ENCODE measurements around the gene COG5.

COG5 gene

DNA sequence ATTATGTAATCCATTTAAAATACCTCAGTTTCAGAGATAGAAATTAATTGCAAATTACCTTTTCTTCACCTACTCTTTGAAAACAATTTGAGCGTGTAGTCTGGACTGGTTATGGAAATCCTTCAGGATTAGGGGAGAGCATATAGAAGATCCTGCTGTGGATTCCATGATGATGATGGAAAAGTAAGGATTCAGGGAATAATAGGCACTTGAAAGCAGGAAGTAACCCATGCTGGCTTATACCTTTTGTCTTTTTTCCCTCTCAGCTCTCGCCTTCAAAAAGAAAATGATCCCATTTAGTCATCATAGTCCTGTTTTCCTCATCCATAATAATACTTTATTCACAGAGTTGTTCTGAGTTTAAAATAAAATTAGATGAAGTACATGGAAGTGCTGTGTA lies 390.5 kb downstream of the COG5 start:
- no peaks in the 10 kb centered on the region for H3K27me3 Mint-ChIP-seq
- no peak overlapping the region for H3K4me3 Mint-ChIP-seq
- H3K27ac Mint-ChIP-seq = no peak overlapping the region
- no peaks in the 10 kb centered on the region for H3K9me3 Mint-ChIP-seq
- H3K36me3 Mint-ChIP-seq (ENCODE audit: low read depth) = peaks cover 46% of the 10 kb centered on the region
- intact Hi-C loops (cut with micrococcal nuclease) = loop anchor here (10.0 kb wide), 2 partner anchors 572 to 732 kb away; partner anchors contain the start of gene CBLL1
- H3K4me1 Mint-ChIP-seq (ENCODE audit: low read depth) = peaks cover 32% of the 10 kb centered on the region

- Mint-ChIP-seq H3K4me3 (no peak overlapping the region), H3K27me3 (no peaks in the 10 kb centered on the region), H3K27ac (no peak overlapping the region), H3K9me3 (no peaks in the 10 kb centered on the region), H3K36me3 (ENCODE audit: low read depth) (peaks cover 48% of the 10 kb centered on the region), H3K4me1 (ENCODE audit: low read depth) (peaks cover 34% of the 10 kb centered on the region)
- intact Hi-C loops (cut with micrococcal nuclease) = loop anchor here (10.0 kb wide), 2 partner anchors 572 to 732 kb away; partner anchors contain the start of gene CBLL1
Measured at GRCh38 chr7:107172276-107173032, 391.3 kb downstream of the COG5 start.

DNA sequence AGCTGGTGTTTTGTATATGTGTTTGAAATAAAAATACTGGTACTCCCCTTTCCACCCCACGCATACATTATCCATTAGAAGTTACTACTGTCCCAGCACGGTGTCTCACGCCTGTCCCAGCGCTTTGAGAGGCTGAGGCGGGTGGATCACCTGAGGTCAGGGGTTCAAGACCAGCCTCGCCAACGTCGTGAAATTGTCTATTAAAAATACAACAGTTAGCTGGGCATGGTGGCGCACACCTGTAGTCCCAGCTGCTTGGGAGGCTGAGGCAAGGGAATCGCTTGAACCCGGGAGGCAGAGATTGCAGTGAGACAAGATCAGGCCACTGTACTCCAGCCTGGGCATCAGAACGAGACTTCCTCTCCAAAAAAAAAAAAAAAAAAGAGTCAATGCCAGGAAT lies 392.2 kb downstream of the COG5 start:
- H3K36me3 Mint-ChIP-seq (ENCODE audit: low read depth) = peaks cover 48% of the 10 kb centered on the region
- H3K9me3 Mint-ChIP-seq = no peaks in the 10 kb centered on the region
- no peak overlapping the region for H3K27ac Mint-ChIP-seq
- H3K4me1 Mint-ChIP-seq (ENCODE audit: low read depth) = peaks cover 34% of the 10 kb centered on the region
- intact Hi-C loops (cut with micrococcal nuclease) = loop anchor here (10.0 kb wide), 2 partner anchors 573 to 733 kb away; partner anchors contain the start of gene CBLL1
- no peak overlapping the region for H3K4me3 Mint-ChIP-seq
- H3K27me3 Mint-ChIP-seq = no peaks in the 10 kb centered on the region

DNA sequence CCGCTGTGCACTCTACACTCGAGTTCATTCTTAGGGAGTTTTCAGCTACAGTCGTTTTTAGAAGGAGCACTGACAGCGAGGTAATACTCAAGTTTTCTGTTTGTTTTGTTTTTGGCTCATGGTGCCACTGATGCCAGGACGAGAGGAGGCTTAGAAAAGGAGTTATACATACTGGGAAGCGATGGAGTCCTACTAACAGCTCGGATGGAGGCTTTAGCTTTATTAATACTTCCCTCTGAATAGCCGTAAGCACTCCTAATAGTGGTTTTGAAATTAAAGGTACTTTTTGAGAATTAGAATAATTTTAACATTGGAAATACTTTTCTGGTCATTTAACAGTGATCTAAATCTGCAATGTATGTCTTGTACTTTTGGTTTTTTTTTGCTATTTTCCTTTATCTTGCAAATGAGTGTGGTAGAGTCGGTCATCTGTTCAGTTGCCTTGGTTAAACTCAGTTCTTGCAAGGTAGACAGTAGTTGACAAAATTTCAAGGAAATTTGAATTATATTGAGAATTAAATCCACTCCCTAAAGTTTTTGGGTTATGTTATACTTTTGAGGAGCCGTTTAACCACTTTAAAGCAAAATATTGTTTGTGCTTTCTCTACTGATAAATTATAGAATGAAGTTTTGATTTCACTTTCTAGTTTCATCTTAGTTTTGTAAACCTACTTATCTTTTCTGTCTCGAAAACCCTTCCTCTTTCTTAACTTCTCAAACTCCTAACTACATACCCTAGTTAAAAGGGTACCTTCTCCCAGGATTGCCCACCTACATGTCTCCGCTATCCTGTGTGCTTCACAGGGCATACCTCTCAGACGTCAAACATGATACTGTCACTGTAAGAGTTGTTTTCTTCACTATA lies 393.4 kb downstream of the COG5 start:
- Mint-ChIP-seq H3K27ac (peak overlapping the region; percentile 96), H3K4me1 (ENCODE audit: low read depth) (peaks cover 34% of the 10 kb centered on the region), H3K27me3 (peaks cover 2% of the 10 kb centered on the region), H3K9me3 (no peaks in the 10 kb centered on the region), H3K4me3 (peak overlapping the region; percentile 89), H3K36me3 (ENCODE audit: low read depth) (peaks cover 48% of the 10 kb centered on the region)
- intact Hi-C loops (cut with micrococcal nuclease) = loop anchor here (10.0 kb wide), 2 partner anchors 575 to 735 kb away; partner anchors contain the start of gene CBLL1

DNA sequence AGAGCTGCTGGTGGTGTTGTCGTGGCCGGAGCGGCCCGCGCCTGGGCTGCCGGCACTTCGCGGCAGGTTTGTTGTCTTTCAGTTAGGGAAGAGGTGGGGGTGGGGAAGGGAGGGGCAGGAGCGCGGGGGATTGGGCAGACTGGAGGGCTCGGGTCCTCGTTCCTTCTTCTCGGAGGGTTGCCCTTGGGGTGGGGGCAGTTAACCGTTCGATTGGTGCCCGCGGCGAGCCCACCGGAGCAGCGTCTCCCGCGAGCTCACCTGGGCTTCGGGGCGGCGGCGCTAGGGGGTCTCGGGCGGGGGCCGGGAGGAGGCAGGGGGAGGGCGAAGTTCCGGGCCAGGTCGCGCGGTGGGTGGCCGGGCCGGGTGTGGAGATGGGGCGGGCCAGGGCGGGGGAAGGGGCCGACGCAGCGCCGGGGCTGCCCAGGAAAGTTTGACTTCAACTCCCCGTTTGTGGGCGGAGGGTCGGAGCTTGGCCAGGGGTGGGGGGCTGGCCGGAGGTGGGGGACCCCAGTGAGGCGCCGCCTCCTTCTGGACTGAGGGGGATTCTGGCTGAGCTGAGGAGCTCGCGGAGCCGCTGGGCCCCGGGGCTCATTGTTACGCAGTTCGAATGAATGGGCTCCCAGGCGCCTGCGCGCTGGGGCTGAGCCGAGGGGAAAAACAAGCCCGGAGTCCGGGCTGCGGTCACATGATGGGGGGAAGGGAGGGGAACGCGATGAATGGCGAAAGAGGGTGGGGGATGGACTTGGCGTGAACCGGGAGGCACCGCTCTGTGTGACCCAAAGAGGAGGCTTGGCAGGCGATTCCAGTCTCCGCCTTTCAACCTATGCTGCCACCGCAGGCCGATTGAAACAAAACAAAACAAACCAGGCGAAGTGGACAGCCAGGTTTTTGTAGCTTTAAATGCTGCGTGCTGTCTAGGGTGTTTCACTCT lies 394.3 kb downstream of the COG5 start:
- peaks cover 31% of the 10 kb centered on the region for H3K4me1 Mint-ChIP-seq (ENCODE audit: low read depth)
- H3K36me3 Mint-ChIP-seq (ENCODE audit: low read depth) = peaks cover 45% of the 10 kb centered on the region

GRCh38 chr7:107168233-107169119 lies 395.2 kb downstream of the COG5 start, which contains the start of gene HBP1:
TSS of gene HBP1 (plus strand) at chr7:107169003. CDS start at chr7:107179894, 10,891 bp downstream.
- intact Hi-C loops (cut with micrococcal nuclease) = loop anchor here (5.0 kb wide), 1 partner anchor 296 kb away; no protein-coding TSS in a partner anchor
- peaks cover 4% of the 10 kb centered on the region for H3K27me3 Mint-ChIP-seq
- H3K27ac Mint-ChIP-seq = peak within 1 kb of the TSS; percentile 96
- peak within 1 kb of the TSS; percentile 89 for H3K4me3 Mint-ChIP-seq
- H3K36me3 Mint-ChIP-seq (ENCODE audit: low read depth) = peaks cover 36% of the 10 kb centered on the region
- peaks cover 22% of the 10 kb centered on the region for H3K4me1 Mint-ChIP-seq (ENCODE audit: low read depth)
- H3K9me3 Mint-ChIP-seq = no peaks in the 10 kb centered on the region

More for the DNA sequence above, 394.3 kb downstream of the COG5 start:
- intact Hi-C loops (cut with micrococcal nuclease) = loop anchor here (5.0 to 10.0 kb wide), 3 partner anchors 297 to 735 kb away; partner anchors contain the start of gene CBLL1
- H3K4me3 Mint-ChIP-seq = peak overlapping the region; percentile 89
- peak overlapping the region; percentile 96 for H3K27ac Mint-ChIP-seq
- no peaks in the 10 kb centered on the region for H3K9me3 Mint-ChIP-seq
- peaks cover 4% of the 10 kb centered on the region for H3K27me3 Mint-ChIP-seq

GRCh38 chr7:107167483-107168232 lies 396.1 kb downstream of the COG5 start:
- intact Hi-C loops (cut with micrococcal nuclease) = loop anchor here (5.0 kb wide), 1 partner anchor 295 kb away; no protein-coding TSS in a partner anchor
- peaks cover 16% of the 10 kb centered on the region for H3K4me1 Mint-ChIP-seq (ENCODE audit: low read depth)
- peak overlapping the region; percentile 96 for H3K27ac Mint-ChIP-seq
- H3K9me3 Mint-ChIP-seq = no peaks in the 10 kb centered on the region
- H3K36me3 Mint-ChIP-seq (ENCODE audit: low read depth) = peaks cover 32% of the 10 kb centered on the region
- peaks cover 4% of the 10 kb centered on the region for H3K27me3 Mint-ChIP-seq
- peak overlapping the region; percentile 89 for H3K4me3 Mint-ChIP-seq

- H3K4me1 Mint-ChIP-seq (ENCODE audit: low read depth) = peaks cover 16% of the 10 kb centered on the region
- H3K4me3 Mint-ChIP-seq = peak overlapping the region; percentile 89
- H3K36me3 Mint-ChIP-seq (ENCODE audit: low read depth) = peaks cover 32% of the 10 kb centered on the region
- H3K9me3 Mint-ChIP-seq = no peaks in the 10 kb centered on the region
- peak overlapping the region; percentile 96 for H3K27ac Mint-ChIP-seq
- intact Hi-C loops (cut with micrococcal nuclease) = loop anchor here (5.0 kb wide), 1 partner anchor 295 kb away; no protein-coding TSS in a partner anchor
- peaks cover 4% of the 10 kb centered on the region for H3K27me3 Mint-ChIP-seq
Measured at GRCh38 chr7:107166736-107167426, 396.8 kb downstream of the COG5 start.

- no peak overlapping the region for H3K4me3 Mint-ChIP-seq
- no peaks in the 10 kb centered on the region for H3K9me3 Mint-ChIP-seq
- peaks cover 22% of the 10 kb centered on the region for H3K36me3 Mint-ChIP-seq (ENCODE audit: low read depth)
- peaks cover 11% of the 10 kb centered on the region for H3K4me1 Mint-ChIP-seq (ENCODE audit: low read depth)
- intact Hi-C loops (cut with micrococcal nuclease) = loop anchor here (5.0 kb wide), 1 partner anchor 293 kb away; no protein-coding TSS in a partner anchor
- peaks cover 4% of the 10 kb centered on the region for H3K27me3 Mint-ChIP-seq
- H3K27ac Mint-ChIP-seq = no peak overlapping the region
Measured at GRCh38 chr7:107165341-107165740, 398.4 kb downstream of the COG5 start.

GRCh38 chr7:107164092-107164491 lies 399.6 kb downstream of the COG5 start:
- intact Hi-C loops (cut with micrococcal nuclease) = no loop called here
- Mint-ChIP-seq H3K4me3 (no peak overlapping the region), H3K9me3 (no peaks in the 10 kb centered on the region), H3K27ac (no peak overlapping the region), H3K27me3 (peaks cover 4% of the 10 kb centered on the region), H3K4me1 (ENCODE audit: low read depth) (peaks cover 5% of the 10 kb centered on the region), H3K36me3 (ENCODE audit: low read depth) (peaks cover 11% of the 10 kb centered on the region)

- Mint-ChIP-seq H3K27ac (no peak overlapping the region), H3K36me3 (ENCODE audit: low read depth) (peaks cover under 1% of the 10 kb centered on the region), H3K9me3 (no peaks in the 10 kb centered on the region), H3K4me1 (ENCODE audit: low read depth) (no peaks in the 10 kb centered on the region), H3K4me3 (no peak overlapping the region), H3K27me3 (peaks cover 4% of the 10 kb centered on the region)
- intact Hi-C loops (cut with micrococcal nuclease) = no loop called here
Measured at GRCh38 chr7:107162475-107162874, 401.2 kb downstream of the COG5 start.

Data from dendritic cell treated with granulocyte-macrophage colony-stimulating factor and Interleukin-4, amounts not matched to agents 40 ng/mL and 50 ng/mL, for 4 days (primary cell).